NB4 (cell line): ENCODE results near the gene DCC.

Experiments
- CTCF ChIP-seq: IDR thresholded peaks from one replicate; pipeline ENCODE4 v1.5.1; 2012; ENCODE audit warnings: low read depth, low read length
- POLR2A ChIP-seq: IDR thresholded peaks from 2 replicates; pipeline ENCODE4 v1.6.1; 2011; ENCODE audit warnings: mild to moderate bottlenecking; ENCODE audit not compliant: insufficient read length; ENCODE audit errors: extremely low read depth

GRCh38 chr18:52682260-52682659 lies 342.3 kb downstream of the DCC start:
- TF ChIP-seq POLR2A: no peak
- TF ChIP-seq CTCF: no peak
